DMS79 treated with DMSO at 0.1 percent for 48 hours (cell line): ENCODE measurements around the gene FDXR.

Source experiments
- DNase-seq: peaks from one replicate; lab custom pipeline; 2025; lab: John Stamatoyannopoulos, UW

Gene FDXR

DNA sequence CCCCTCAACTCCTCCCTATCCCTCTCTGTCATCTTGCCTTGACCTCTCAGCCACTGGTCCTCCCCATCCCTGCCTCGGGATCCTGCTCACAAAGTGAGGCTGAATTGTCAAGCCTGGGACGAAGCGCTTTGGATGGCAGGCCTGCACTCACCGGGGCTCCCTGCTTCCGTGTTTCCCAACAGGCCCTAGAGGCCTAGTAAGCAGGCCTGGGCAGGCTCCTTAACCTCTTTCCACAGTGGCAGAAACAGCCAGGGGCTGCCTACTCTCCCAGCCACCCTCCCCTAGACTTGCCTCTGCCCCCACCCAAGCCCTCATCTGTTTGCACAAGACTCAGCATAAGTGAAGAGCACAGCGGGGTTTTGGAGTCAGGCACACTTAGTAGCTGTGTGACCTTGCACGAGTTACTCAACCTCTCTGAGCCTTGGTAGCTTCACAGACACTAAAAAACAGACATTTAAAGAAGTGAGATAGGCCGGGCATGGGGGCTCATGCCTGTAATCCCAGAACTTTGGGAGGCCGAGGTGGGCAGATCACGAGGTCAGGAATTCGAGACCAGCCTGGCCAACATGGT, 25.7 kb upstream of the FDXR start:
- DNase-seq = no peak

DNA sequence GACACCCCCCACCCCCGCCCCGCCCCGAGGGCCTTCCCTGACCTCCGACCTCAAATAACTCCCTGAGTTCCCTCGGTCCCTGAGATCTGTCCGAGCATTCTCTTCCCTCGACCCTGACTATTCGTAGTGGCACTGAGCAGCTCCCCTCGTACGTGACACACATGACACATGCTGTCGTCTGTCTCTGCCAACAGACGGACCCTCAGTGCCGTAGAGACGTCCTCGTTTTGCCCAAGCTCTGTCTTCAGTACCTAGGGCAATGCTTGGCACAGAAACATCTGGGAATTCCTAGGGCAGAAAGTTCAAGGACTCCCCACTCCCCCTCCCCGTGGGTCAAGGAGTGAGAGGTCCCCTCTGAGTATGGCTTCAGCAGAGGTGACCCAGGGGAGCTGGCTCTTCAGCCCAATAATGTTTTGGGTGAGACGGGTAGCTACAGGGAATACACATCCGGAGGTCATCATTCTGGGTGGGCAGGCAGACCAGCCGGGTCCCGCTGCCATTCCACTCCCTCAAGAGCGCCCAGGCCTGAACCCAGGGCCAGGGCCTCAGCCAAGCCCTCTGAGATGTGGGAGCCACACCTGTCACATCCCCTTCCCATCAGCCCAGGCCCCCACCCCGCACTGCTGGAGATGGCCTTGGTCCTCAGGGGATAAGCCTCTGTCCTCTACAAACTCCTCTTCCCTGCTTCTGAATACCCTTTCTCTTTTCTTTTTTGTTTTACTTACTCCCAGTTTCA, 21.3 kb upstream of the FDXR start:
- no peak for DNase-seq

DNA sequence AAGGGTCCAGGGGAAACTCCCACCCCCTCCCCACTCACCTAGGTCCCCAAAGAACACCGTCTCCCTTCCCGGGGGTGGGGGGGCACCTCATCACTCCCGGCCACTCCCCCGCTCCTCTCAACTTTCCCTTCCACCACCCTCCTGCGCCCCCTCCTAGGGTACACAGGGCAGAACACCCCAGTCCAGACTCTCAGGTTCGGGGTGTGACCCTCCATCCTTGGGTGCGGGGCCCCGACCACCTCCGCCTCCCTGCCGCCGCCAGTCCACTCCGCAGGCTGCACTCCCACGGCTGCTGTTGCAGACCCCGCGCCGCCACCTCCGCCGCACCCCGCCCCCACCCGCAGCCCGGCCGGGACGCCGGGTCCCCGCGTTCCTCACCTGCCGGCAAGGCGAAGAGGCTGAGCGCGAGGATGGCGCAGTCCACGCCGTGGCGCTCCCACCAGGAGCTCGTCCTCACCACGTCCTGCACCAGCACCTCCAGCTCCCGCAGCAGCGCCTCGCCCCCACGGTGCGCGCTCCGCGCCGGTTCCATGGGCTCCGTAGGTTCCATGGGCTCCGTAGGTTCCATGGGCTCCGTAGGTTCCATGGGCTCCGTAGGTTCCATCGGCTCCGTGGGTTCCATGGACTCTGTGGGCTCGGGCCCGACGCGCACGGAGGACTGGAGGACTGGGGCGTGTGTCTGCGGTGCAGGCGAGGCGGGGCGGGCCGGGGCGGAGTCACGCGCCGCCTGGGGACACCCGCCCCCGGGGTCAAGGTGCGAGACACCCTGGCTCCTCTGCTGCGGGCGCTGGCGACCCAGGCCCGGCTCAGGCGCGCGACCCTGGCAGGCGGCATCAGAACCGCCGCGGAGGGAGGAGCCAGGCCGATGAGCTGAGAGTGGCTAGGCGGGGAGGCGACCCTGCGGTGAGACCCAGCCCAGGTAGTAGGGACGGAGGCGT, 20.4 kb upstream of the FDXR start, which contains the start of gene FADS6:
FADS6 (minus strand) TSS at position 660 of the 938 bp plus-strand sequence; CDS start at position 622, 38 bp downstream.
- no peak for DNase-seq

DNA sequence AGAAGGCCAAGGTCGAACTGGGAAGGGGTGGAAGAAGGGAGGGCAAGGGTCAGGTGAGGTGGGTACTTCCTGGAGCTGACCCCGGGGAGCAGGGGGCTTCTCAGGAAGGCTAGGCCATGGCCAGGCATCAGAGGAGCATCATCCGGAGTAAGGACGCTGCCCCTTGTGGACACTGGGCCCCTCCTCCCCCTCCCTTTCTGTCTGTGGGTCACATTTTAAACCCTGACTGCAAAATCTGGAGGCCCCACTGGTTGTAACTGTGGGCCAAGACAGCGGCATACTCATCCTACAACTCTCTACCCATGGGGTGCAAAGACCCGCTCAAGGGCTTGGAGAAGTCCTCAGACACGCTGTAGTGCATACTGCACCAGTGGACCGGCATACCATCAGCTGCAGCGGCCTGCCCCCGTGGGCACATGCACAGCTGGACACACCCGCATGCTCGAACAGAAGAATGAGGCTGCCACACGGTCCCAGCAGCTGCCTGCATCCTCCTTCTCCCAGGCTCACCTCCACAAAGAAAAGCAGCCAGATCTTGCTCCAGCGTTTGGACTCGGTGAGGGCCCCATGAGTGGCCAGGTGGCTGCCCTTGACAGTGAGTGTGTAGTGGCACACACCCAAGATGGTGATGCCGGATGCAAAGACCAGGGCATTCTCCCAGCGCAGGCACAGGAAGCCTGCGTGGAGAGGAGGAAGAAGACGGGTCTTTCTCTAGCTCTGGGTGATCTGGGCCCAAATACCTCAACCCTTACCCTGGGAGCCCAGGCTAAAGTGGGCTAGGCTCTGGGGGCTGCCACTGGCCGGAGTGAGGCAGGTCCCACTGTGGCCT, 19.4 kb upstream of the FDXR start:
- DNase-seq = no peak

DNA sequence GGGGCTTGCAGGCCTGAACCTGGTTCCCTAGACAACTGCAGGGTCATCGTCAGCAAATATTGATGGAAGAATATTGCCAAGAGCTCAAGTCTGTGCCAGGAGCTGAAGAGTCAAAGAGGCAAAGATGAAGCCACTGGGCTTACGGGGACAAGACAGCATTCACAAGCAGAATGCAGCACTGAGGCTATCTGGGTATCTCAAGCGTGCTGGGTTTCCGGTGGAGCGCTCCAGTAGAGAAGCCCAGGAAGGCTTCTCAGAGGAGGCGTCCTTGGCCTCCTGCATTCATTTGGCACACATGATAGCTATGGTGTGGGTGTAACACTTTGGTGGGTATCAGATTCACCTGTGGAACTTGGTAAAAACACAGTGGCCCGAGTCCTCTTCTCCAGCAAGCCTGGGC, 17.8 kb upstream of the FDXR start:
- no peak for DNase-seq

DNA sequence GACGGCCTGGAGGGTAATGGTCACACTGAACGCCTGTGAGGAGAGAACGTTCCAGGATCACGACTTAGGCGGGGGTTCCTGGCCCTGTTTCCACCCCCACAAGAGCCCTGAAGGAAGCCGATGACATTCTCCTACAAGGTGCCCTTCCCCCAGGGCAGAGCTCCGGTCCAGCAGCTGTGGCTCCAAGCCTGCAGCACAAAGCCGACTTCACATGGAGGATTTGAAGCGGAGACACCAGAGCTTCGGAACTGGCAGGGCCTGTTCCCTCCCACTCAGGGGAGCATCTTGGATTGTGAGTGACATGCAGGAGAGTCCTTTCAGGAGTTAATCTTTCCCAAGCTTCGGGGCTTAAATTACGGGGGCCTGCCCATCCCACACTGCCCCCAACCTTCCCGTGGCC, 15.7 kb upstream of the FDXR start:
- no peak for DNase-seq

DNA sequence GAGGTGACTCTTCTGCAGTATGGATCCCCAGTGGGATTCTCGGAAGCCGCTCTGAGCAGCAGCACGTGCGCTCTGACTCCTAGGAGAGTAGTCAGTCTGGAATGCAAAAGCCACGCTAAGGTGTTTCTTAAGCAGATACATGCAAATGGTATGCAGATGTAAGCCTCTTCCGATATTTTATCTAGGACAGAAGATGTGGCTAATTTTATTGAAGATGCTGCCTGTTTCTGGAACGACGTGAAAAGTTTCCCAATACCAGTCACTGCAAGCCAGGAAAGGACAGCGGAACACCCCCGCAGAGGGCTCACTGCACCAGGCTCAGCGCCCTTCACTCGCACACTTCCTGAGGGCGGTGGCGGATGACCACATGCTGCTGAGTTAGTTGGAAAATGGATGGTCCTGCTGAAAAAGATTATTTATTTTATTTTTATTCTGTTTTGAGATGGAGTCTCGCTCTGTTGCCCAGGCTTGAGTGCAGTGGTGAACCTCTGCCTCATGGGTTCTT, 10.5 kb upstream of the FDXR start:
- DNase-seq = no peak

DNA sequence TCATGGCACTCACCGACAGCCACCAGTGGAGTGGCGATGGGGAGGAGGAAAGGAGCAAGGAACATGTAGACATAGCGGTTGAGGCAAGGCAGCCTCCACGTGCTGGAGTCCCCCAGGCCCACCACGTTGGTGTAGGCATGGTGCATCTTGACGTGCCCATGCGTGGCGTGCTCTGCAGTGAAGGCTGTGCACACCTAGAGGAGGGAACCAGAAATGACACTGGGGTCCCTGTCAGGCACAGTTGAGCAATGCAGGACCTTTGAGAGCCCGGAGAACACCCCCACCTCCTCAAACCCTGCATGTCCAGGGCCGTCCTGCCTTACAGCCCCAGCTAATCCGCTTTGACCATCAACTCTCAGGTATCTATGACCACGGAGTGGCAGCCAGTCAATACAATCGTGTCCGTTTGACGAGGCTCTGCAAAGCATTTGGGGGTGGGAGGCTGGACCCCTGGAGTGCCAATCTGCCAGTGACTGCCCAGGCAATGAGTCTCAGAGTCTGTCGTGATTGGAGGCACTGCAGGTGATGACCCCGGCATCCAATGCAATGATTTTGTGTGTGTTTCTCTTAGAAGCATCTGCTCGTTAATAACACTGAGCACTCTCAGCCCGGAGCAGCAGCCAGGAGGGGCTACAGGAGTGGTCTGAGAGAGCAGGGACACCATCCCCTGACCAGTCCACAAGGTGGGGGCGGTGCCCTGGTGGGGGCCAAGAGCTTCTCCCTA, 9.9 kb upstream of the FDXR start:
- DNase-seq = no peak

DNA sequence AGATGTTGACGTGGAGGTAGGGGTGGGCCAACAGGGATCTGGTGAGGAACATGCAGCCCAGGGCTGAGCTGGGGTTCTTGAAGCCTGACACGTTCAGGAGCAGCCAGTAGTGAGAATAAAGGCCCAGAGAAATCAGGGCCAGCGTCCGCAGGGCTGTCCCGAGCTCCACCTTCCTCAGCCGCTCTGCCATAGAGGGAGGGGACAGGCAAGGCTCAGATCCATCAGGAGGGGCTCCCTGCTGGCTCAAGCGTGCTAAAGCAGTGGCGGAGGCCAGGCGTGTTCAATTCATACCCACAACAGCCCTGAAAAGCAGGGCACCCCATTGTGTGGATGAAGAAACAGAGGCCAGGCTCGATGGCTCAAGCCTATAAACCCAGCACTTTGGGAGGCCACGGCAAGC, 8.3 kb upstream of the FDXR start:
- DNase-seq = no peak

DNA sequence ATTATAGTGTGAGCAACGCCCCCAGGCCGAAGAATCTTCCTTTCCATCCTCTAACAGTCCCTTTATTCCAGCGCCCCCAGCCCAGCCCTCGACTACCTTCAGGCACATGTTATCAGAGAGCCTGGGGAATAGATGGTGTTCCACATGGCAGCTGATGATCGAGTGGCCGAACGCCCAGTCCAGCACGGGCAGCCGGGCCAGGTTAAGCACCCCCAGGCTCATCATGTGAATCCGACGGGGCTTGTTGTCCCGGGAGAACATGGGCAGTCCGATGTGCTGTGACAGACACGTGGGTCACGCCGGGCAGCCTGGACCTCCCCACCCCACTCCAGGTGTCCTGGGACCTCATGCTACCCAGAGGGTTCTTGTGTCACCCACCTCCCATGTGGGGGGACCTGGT, 6.5 kb upstream of the FDXR start:
- DNase-seq = no peak

DNA sequence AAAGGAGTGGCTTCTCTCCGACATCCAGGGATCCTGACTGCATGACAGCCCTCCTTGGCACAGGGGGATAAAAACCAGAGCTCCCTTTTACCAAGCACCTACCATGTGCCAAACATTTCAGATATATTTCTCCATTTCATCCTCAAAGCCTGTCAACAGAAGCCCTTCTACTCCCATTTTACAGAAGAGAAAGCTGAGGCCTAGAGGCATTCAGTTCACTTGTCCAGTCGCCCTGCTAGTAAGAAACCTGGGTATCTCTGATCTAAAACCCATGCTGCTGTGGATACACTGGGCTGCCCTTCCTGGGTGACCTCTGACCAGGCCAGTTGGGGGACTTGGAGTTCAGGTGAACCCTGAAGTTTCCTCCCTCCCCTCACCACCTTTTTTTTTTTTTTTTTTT, 5.9 kb upstream of the FDXR start:
- DNase-seq = no peak

DNA sequence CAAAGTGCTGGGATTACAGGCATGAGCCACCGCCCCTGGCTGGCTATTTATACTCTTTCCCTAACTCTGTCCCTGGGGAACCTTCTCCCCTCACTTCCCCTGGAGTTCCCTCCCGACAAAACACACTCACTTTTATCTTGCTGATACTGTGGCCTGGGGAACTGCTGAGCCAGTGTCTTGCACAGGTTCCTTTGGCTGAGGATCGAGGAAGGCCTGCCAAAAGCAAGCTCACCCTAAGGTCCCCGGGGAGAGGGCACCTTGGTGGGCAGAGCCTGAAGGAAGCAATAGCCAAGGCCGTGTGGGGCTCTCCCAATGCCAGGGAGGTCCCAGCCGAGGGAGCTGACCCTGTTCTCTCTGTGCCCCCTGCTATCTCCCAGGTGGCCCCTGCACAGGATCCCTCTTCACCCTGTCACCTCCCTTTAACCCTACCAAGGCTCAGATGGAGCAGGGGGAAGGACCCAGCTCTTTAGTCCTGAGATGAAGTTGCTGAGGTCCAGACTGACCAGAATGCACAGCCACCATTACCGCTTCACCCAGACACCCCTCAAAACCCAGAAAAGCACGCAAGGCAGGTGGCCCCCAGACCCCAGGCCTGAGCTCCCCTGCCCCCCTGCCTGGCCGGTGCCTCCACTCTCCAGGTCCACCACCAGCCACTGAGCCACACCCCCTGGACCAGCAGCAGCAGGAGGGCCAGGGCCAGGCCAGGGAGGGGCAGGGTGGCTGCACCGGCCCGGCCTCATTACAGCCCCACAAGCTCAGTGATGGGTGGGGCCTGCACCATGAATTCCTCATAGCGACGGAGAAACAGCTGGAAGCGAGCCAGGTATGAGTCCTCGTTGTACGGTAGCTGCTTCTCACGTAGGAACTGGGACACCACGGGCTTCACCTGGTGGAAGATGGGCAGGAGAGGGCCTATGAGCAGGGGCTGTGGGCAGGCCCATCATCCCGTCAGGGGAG, 5.1 kb upstream of the FDXR start:
- DNase-seq = no peak

DNA sequence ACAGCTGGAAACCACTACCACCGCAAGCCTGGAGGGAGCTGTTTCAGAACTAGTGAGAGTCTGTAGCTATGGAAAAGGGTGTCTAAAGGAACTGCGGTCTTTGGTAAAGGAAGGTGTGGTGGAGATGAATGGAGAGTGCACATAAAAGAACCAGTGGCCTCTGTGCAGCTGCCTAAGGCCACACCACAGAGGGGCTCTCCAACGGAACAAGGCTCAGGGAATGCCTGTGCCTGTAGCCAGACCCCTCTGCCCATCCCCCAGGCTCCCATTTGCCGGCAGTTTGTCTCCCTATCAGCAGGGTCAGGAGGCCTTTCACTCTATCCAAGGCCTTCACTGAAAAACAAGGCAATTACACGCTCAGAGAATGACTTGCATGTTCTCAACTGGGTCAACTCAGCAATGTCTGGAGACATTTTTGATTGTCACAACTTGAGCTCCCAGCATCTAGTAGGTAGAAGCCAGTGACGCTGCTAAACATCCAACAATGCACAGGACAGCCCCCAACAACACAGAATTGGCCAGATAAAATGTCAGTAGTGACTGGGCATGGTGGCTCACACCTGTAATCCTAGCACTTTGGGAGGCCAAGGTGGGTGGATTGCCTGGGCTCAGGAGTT, 3.3 kb upstream of the FDXR start:
- no peak for DNase-seq

DNA sequence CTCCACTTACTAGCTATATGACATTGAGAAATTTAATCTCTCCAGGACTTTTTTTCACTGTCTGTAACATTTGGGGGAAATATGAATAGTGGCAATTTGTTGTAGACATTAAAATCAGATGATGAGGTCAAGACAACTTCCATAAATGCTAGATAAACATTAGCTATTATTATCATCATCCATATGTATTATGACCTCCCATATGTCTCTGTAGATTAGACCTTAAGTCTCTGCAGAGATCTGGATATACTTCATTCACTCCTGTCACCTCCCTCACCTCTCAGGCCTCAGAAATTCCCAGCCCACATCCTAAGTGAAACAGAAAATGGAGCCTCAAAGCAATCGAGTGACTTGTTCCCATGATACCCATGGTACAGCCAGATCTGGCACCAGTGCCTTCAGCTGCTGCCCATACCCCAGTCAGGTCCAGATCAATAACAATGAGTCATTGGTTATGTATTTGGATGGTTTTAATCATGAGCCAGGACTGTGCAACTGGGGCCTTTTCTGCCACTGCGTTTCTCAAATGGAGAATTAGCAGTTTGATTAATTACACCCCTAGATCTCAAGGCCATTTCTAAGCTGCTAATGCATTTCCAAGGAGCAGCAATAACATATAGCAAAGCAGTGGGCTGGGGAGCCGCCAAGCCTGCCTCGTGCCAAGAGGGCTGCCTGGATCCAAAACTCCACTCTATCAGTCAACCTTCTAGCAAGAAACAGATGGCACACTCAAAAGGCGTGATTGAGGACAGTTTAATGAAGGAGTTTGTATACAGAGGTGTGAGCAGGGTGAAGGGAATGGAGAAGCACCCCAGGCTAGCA, 2.6 kb upstream of the FDXR start:
- DNase-seq = no peak

DNA sequence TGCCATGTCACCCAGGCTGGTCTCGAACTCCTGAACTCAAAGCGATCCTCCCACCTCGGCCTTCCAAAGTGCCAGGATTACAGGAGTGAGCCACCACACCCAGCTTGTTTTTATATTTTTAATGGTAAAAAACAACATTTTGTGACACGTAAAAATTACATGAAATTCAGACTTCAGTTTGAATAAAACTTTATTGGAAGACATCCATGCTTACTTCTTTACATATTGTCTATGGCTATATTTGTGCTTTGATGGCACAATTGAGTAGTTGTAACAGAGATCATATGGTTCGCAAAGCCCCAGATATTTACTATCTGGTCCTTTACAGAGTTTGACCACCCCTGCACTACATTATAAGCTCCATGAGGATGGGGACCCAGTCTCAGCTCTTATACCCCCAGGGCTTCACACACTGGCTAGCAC, 1.8 kb upstream of the FDXR start:
- DNase-seq = no peak

DNA sequence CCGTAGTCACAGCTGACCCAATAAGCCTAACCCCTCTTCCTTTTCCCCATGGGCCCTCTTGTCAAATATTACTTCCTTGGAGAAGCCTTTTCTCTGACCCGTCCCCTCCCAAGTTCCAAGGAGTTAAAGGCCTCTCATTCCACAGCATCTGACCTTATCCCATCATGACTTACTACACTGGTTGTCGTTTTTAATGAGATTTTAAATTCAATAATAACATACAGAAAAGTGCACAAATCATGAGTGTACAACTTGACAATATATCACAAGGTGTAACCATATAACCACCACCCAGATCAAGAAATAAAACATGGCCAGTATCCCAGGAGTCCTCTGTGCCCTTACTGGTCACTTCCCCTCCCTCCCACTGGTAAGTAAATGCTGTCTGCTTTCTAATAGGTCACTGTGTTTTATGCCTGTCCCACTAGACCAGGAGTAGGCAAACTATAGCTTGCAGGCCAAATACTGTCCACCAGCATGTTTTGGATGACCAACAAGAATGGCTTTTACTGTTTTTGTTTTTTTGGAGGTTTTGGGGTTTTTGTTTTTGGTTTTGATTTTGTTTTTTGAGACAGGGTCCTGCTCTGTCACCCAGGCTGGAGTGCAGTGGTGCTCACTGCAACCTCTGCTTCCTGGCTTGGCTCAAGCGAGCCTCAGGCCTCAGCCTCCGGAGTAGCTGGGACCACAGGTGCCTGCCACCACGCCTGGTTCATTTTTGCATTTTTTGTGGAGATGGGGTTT, 1.2 kb upstream of the FDXR start:
- DNase-seq = no peak

DNA sequence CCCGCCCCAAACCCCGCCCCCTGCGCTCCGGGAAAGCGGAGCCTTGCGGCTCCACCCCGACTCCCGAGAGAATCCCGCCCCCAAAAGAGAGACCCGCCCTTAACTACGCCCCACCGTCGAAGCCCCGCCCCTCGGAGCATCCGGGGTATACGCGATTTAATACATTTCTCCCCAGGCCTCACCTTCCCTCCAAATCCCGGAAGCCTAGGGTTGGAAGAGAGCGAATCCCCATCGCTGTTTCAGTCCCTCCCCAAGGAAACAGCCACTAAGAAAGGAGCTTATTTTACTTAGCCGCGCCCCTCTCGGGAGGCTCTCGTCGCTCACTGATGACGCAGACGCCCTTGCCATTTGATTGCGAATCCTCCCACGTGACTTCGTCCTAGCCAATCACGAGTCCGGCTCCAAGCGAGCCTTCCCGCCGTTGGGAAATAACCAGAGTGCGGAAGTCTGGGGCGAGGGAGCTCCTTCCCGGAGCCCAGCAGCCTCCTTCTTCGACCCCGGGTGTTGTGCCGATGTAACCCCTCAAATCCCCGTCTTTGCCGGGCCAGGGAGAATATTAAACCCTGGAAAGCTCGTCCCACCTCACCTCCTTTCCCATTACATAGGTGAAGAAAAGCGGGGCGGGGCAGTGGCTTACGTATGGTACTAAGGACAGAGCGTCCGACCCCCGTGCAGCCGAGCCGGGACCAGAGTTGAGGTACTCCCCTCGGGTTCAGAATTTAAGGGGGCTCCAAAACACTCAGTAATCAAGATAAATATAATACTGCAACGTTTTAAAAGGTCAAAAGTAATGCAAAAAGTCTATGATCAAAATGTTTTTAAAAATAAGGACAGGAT, 461 bp upstream of the FDXR start:
- DNase-seq = peak; percentile 90
